ENCODE measurements around the gene DUSP10.

DNA sequence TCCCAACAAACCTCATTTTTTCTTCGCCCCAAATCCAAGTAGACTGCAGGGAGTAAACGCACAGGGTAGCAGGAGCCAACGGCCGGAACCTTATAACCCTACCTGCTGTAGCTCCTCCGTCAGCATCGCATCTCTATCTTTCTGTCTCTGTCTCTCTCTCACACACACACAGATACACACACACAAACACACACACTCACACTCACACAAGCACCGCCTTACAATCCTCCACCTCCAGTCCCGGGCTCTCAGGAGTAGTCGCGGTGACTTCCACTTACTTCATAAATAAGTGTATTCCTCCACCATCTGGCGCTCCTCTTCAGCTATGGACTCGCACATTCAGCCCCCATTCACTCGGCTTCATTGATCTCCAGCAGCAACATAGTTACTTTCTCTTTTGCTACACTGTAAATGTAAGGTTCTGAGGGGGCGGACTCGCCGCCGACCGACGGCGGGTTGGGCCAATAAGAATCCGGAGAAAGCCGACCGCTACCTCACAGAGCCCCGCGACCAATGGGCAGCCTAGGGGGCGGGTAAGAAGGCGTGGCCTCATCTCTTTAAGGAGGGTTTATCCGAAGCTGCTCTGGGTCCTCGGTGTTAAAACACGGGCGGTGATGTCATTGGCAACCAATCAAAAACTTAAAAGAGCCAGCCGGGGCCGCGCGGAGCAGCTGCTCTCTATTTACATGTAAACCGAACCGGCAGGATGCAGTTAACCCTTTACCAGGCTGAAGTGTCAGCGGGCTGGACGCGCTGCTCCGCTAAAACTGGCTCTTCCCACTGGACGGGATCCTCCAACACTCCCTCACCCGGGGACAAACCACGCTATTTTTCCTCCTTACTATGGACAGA is at the start of gene DUSP10:
- TF ChIP-seq PCBP1 (IDR thresholded peaks at IDR 0.05; ENCODE audit: borderline replicate concordance, low read depth, low read length) (no peak), KDM4B (CRISPR knock-in tag; IDR thresholded peaks at IDR 0.05) (no peak), EZH2 (conservative IDR thresholded peaks at IDR 0.05; ENCODE audit: low read depth, low read length) (no peak), ZNF263 (CRISPR knock-in tag; IDR thresholded peaks at IDR 0.05) (no peak)
- TF ChIP-seq, protein P1, sequence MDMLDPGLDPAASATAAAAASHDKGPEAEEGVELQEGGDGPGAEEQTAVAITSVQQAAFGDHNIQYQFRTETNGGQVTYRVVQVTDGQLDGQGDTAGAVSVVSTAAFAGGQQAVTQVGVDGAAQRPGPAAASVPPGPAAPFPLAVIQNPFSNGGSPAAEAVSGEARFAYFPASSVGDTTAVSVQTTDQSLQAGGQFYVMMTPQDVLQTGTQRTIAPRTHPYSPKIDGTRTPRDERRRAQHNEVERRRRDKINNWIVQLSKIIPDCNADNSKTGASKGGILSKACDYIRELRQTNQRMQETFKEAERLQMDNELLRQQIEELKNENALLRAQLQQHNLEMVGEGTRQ (IDR thresholded peaks at IDR 0.05; ENCODE audit: low read depth, low read length): no peak
- TF ChIP-seq, protein P1 (CRISPR knock-in tag; IDR thresholded peaks at IDR 0.05; ENCODE audit: borderline replicate concordance): 0 out of 2 replicates have a peak, but pooled peaks have one; percentile 28
